ENCODE measurements around the gene ACVRL1. TPM values are rescaled to one million over a fixed set of nuclear protein-coding genes. Genes with fewer than 3 reads are reported as not detected.

Gene ACVRL1
- total and polyA plus RNA-seq, 4 donors, result 76.1 to 186 (median 115) TPM

DNA sequence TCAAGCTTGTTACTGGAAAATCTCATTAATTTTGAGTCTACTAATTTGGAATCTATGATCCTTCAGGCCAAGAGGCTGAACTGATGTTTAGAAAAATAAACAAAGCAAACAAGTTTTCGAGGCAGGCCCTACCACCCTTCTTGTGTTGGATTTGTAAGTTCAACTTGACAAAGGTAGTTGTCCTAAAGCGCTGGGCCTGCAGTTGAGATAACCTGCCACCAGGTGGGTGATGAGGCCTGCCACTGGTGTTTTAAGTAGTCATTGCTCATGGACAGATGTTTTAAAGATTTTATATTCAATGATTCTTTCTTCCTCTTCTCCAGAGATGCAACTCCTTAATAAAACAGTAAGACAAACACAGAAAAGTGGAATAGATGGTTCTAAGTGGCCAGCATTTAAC lies 19.4 kb downstream of the ACVRL1 start:
- Histone ChIP-seq H3K27ac (ENCODE audit: low read depth in 1 of 2, low read length in 1 of 2) (no peak overlapping the region), H3K9me3 (ENCODE audit: control insufficient read depth in 4 of 4, insufficient read depth in 3 of 4, low read length in 3 of 4) (no peaks in the 10 kb centered on the region), H3K27me3 (ENCODE audit: control insufficient read depth in 3 of 3, insufficient read depth in 3 of 3, low read length in 2 of 3) (no peaks in the 10 kb centered on the region), H3K4me1 (ENCODE audit: control insufficient read depth in 5 of 5, insufficient read depth in 5 of 5, low read length in 5 of 5) (peaks cover 0 to 24% (median 3%) of the 10 kb centered on the region in 5 donors), H3K9ac (ENCODE audit: insufficient read depth in 1 of 2, low read length in 2 of 2) (no peak overlapping the region), H3K4me3 (no peak overlapping the region), H3K36me3 (ENCODE audit: control insufficient read depth in 4 of 4, insufficient read depth in 4 of 4, low read length in 4 of 4) (no peaks in the 10 kb centered on the region)
- WGBS, 2 donors, result 77 to 84% methylated on average over 2 of the region's 2 CpGs
- ATAC-seq (ENCODE audit: insufficient read depth, low FRiP score) (no peak), DNase-seq (no peak)
- TF ChIP-seq, protein P1, sequence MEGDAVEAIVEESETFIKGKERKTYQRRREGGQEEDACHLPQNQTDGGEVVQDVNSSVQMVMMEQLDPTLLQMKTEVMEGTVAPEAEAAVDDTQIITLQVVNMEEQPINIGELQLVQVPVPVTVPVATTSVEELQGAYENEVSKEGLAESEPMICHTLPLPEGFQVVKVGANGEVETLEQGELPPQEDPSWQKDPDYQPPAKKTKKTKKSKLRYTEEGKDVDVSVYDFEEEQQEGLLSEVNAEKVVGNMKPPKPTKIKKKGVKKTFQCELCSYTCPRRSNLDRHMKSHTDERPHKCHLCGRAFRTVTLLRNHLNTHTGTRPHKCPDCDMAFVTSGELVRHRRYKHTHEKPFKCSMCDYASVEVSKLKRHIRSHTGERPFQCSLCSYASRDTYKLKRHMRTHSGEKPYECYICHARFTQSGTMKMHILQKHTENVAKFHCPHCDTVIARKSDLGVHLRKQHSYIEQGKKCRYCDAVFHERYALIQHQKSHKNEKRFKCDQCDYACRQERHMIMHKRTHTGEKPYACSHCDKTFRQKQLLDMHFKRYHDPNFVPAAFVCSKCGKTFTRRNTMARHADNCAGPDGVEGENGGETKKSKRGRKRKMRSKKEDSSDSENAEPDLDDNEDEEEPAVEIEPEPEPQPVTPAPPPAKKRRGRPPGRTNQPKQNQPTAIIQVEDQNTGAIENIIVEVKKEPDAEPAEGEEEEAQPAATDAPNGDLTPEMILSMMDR (IDR thresholded peaks at IDR 0.05; ENCODE audit: control extremely low read depth, extremely low read depth), result no peak

DNA sequence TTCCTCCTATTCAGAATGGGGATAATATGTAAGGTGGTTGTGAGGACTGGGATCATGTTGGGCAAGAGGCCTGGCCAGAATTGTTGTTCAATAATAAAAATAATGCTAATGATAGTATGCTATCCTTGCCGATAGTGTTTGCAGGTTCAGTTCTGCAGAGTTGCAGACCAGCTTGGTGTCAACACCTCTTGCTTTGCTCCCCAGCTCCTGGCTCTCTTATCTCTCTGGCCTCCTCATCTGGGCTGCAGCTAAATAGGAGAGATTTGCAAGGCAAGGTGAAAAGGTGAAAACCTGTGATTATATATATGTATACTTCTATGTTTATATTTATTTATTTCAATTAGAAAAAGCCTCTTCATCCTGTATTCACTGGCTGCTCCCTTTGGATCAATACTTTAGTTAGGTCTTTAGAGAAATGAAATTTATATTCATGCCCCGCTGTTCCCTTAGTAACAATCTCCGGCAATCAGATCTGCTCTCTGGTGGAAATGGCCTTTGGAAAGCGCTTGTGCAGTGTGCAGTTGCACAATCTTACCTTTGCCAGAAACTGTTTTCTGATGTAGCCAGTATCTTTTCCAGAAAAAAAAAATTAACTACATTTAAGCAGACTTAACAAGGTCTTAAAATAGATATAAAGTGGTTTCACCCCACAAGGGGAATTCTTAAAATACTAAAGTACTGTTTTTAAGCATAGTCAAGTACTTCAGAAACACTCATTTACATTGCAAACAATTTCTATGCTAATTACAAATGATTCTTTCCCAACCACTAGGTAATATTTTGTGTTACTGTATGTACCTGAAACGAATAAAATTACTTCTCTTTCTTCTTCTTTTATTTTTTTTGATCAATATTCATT lies 25.1 kb downstream of the ACVRL1 start:
- H3K4me3 ChIP-seq, result no peak overlapping the region
- H3K36me3 ChIP-seq (ENCODE audit: control insufficient read depth in 4 of 4, insufficient read depth in 4 of 4, low read length in 4 of 4), result no peaks in the 10 kb centered on the region
- H3K4me1 ChIP-seq (ENCODE audit: control insufficient read depth in 5 of 5, insufficient read depth in 5 of 5, low read length in 5 of 5), result peaks cover 0 to 2% (median 0%) of the 10 kb centered on the region in 5 donors
- H3K27me3 ChIP-seq (ENCODE audit: control insufficient read depth in 3 of 3, insufficient read depth in 3 of 3, low read length in 2 of 3), result no peaks in the 10 kb centered on the region
- WGBS, 2 donors, result 65 to 76% methylated on average over 5 of the region's 5 CpGs
- no peaks in the 10 kb centered on the region for H3K9me3 ChIP-seq (ENCODE audit: control insufficient read depth in 4 of 4, insufficient read depth in 3 of 4, low read length in 3 of 4)
- no peak overlapping the region for H3K9ac ChIP-seq (ENCODE audit: insufficient read depth in 1 of 2, low read length in 2 of 2)
- ATAC-seq (ENCODE audit: insufficient read depth, low FRiP score), result peak; percentile 27
- no peak for DNase-seq
- TF ChIP-seq, protein P1 (IDR thresholded peaks at IDR 0.05; ENCODE audit: control extremely low read depth, extremely low read depth), result no peak
- no peak overlapping the region for H3K27ac ChIP-seq (ENCODE audit: low read depth in 1 of 2, low read length in 1 of 2)

DNA sequence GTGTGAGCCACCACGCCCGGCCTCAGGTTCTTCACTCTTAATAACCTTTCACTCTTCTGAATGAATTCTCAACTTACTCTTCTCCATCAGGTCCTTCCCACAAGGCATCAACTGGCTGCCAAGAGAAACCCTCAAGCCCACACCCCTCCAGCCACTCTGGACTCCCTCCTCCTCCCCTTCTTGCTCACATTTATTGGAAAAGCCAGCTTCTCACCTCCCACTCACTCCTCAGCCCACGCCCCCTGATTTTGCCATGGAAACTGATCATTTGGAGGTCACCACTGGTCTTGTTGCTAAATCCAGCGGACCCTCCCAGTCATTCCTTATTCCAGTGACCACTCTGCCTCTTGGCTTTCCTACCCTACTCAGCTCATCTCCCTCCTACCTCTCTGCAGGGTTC lies 26.8 kb downstream of the ACVRL1 start:
- H3K9ac ChIP-seq (ENCODE audit: insufficient read depth in 1 of 2, low read length in 2 of 2), result no peak overlapping the region
- H3K27me3 ChIP-seq (ENCODE audit: control insufficient read depth in 3 of 3, insufficient read depth in 3 of 3, low read length in 2 of 3), result no peaks in the 10 kb centered on the region
- ATAC-seq (ENCODE audit: insufficient read depth, low FRiP score), result no peak
- H3K4me3 ChIP-seq, result no peak overlapping the region
- peaks cover 0 to 7% (median 2%) of the 10 kb centered on the region in 5 donors for H3K4me1 ChIP-seq (ENCODE audit: control insufficient read depth in 5 of 5, insufficient read depth in 5 of 5, low read length in 5 of 5)
- no peaks in the 10 kb centered on the region for H3K36me3 ChIP-seq (ENCODE audit: control insufficient read depth in 4 of 4, insufficient read depth in 4 of 4, low read length in 4 of 4)
- H3K9me3 ChIP-seq (ENCODE audit: control insufficient read depth in 4 of 4, insufficient read depth in 3 of 4, low read length in 3 of 4), result peaks cover 0 to 2% (median 0%) of the 10 kb centered on the region in 4 donors
- no peak overlapping the region for H3K27ac ChIP-seq (ENCODE audit: low read depth in 1 of 2, low read length in 1 of 2)
- TF ChIP-seq, protein P1 (IDR thresholded peaks at IDR 0.05; ENCODE audit: control extremely low read depth, extremely low read depth), result no peak
- no peak for DNase-seq
- WGBS, 2 donors, result 94 to 100% methylated on average over 4 of the region's 4 CpGs
